ENCODE data around the gene CDR2L. TPM values are rescaled to one million over a fixed set of nuclear protein-coding genes. Genes with fewer than 3 reads are reported as not detected.

Gene CDR2L
- total RNA-seq, result under 1 TPM; 0.32 to 0.47 TPM

DNA sequence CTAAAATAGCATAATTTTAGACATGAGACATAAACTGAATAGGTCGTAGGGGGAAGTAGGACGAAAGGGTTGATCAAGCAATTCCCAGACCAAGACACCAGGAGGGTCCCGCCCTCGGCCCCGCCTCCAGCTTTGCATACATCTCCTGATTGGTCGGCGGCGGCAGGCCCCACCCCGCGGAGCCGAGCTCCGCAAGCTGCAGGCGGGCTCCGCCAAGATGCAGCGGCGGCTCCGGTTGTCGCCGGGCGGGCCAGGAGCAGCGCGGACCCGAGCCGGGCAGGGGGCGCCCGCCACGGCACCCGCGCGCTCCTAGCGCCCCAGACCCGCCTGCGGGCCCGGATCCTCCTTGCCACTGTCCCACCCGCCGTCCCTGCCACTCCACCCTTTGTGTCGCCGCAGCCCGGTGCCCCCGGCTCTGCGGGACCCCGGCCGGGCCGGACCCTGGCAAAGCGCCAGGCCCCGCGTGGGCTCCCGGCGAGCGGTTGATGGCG is at the start of gene CDR2L:
Gene CDR2L, plus strand, starts transcription at position 215 of the 491 bp plus-strand sequence. CDS start 412 bp downstream, outside the sequence.
- peak; percentile 92 for DNase-seq
- peaks cover 13% of the 10 kb centered on the region for H3K4me1 Mint-ChIP-seq
- no peaks in the 10 kb centered on the region for H3K36me3 Mint-ChIP-seq
- ATAC-seq, result peak; percentile 98
- no peak within 1 kb of the TSS for H3K27ac Mint-ChIP-seq
- CTCF ChIA-PET, result interaction anchor here (0.9 to 4.4 kb wide), 8 partner anchors 9 to 202 kb away, joined by 3 to 40 read pairs (median 5); partner anchors contain the start of gene MRPL58
- no peaks in the 10 kb centered on the region for H3K9me3 Mint-ChIP-seq (ENCODE audit: low read depth)
- peak within 1 kb of the TSS; percentile 70 for H3K4me3 Mint-ChIP-seq
- peaks cover 57% of the 10 kb centered on the region for H3K27me3 Mint-ChIP-seq

DNA sequence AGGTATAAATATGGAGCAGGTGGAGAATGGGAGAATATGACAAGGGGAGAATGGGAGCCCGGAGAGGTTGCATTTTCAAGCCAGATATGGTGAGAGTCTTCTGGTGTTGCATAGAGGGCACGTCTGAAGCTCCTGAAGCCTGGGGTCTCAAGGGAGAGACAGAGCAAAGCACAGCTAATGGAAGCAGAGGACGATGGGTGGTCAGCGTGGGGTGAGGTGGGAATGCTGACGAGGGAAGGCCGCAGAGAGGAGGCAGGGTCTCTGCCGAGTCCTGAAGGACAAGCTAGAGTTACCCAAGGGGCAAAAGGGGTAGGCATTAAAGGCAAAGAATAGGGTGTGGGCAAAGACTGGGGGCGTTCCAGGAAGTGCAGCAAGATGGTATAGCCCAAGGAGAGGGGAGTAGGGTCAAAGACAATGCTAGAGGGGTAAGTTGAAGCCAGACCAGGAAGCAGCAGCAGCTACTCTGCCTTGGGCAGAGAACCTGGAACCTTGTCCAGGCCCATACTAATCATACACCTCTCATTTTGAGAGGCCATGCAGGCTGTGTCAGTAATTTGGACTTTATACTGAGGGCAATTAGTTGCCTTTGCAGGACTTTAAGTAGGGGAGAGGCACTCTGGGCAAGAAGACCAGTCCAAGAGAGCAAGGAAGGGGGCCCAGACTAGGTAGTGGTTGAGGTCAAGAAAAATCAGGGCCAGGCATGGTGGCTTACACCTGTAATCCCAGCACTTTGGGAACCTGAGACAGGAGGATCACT is 49.1 kb upstream of the CDR2L start:
- no peak for ATAC-seq
- Mint-ChIP-seq H3K4me1 (no peaks in the 10 kb centered on the region), H3K36me3 (no peaks in the 10 kb centered on the region), H3K9me3 (ENCODE audit: low read depth) (no peaks in the 10 kb centered on the region), H3K27ac (no peak overlapping the region), H3K4me3 (no peak overlapping the region), H3K27me3 (peaks cover 50% of the 10 kb centered on the region)
- DNase-seq, result no peak
- CTCF ChIA-PET, result interaction anchor here (0.8 to 1.9 kb wide), 3 partner anchors 20 to 474 kb away, joined by 3 to 8 read pairs (median 8); no protein-coding TSS in a partner anchor

DNA sequence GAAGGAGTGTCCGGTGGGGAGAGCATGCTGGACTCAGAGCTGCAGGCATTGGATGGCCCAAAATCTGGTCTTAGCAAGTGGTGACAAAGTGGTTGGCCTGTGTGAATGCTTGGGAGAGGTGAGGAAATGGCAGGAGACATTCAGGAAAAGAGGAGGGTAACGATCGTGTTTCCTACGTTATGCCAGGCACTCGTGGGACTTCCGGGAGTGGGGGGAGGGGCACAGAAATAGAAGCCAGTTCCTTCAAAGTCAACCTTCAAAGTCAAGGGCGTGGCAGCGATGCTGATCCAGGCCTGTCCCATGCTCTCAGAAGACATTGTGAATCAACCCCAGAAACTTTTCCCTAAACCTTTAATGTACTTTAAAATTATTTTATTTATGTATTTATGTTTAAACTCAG is 47.9 kb upstream of the CDR2L start:
- H3K4me1 Mint-ChIP-seq, result no peaks in the 10 kb centered on the region
- no peak overlapping the region for H3K27ac Mint-ChIP-seq

GRCh38 chr17:74941128-74941725 is 46.2 kb upstream of the CDR2L start:
- H3K9me3 Mint-ChIP-seq (ENCODE audit: low read depth), result no peaks in the 10 kb centered on the region
- H3K27ac Mint-ChIP-seq, result no peak overlapping the region
- no peak for ATAC-seq
- H3K27me3 Mint-ChIP-seq, result peaks cover 41% of the 10 kb centered on the region
- CTCF ChIA-PET, result interaction anchor here (1.8 kb wide), 1 partner anchor 22 kb away, joined by 3 read pairs; no protein-coding TSS in a partner anchor
- H3K4me3 Mint-ChIP-seq, result no peak overlapping the region
- no peaks in the 10 kb centered on the region for H3K36me3 Mint-ChIP-seq
- DNase-seq, result no peak
- peaks cover 7% of the 10 kb centered on the region for H3K4me1 Mint-ChIP-seq

More for the DNA sequence above, 47.9 kb upstream of the CDR2L start:
- Mint-ChIP-seq H3K4me3 (no peak overlapping the region), H3K27me3 (peaks cover 46% of the 10 kb centered on the region), H3K36me3 (no peaks in the 10 kb centered on the region), H3K9me3 (ENCODE audit: low read depth) (no peaks in the 10 kb centered on the region)
- ATAC-seq (no peak), DNase-seq (no peak)
- CTCF ChIA-PET, result interaction anchor here (0.7 to 1.9 kb wide), 3 partner anchors 19 to 316 kb away, joined by 3 to 8 read pairs (median 8); no protein-coding TSS in a partner anchor

GRCh38 chr17:74943808-74944522 is 43.5 kb upstream of the CDR2L start:
- no peak for DNase-seq
- CTCF ChIA-PET, result no interaction called here
- H3K27ac Mint-ChIP-seq, result no peak overlapping the region
- ATAC-seq, result no peak
- peaks cover 17% of the 10 kb centered on the region for H3K27me3 Mint-ChIP-seq
- H3K4me3 Mint-ChIP-seq, result no peak overlapping the region
- H3K36me3 Mint-ChIP-seq, result no peaks in the 10 kb centered on the region
- H3K9me3 Mint-ChIP-seq (ENCODE audit: low read depth), result no peaks in the 10 kb centered on the region
- peaks cover 7% of the 10 kb centered on the region for H3K4me1 Mint-ChIP-seq

- Mint-ChIP-seq H3K9me3 (ENCODE audit: low read depth) (no peaks in the 10 kb centered on the region), H3K36me3 (no peaks in the 10 kb centered on the region), H3K4me3 (no peak overlapping the region), H3K4me1 (peaks cover 7% of the 10 kb centered on the region), H3K27ac (no peak overlapping the region), H3K27me3 (peaks cover 13% of the 10 kb centered on the region)
- ATAC-seq, result no peak
- CTCF ChIA-PET, result interaction anchor here (1.0 kb wide), 1 partner anchor 14 kb away, joined by 3 read pairs; no protein-coding TSS in a partner anchor
- no peak for DNase-seq
These were observed 41.9 kb upstream of the CDR2L start for GRCh38 chr17:74945543-74945942.

DNA sequence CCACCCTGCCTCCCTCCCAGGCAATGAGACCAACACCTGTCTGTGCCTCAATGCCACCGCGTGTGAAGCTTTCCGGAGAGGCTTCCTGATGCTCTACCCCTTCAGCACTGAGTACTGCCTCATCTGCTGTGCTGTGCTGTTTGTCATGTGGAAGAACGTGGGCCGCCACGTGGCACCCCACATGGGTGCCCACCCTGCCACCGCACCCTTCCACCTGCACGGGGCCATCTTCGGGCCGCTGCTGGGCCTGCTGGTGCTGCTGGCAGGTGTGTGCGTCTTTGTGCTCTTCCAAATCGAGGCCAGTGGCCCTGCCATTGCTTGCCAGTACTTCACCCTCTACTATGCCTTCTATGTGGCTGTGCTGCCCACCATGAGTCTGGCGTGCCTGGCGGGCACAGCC is 40.8 kb upstream of the CDR2L start:
- CTCF ChIA-PET, result interaction anchor here (1.0 kb wide), 1 partner anchor 15 kb away, joined by 3 read pairs; no protein-coding TSS in a partner anchor
- no peak overlapping the region for H3K4me3 Mint-ChIP-seq
- H3K27ac Mint-ChIP-seq, result no peak overlapping the region
- no peaks in the 10 kb centered on the region for H3K9me3 Mint-ChIP-seq (ENCODE audit: low read depth)
- H3K27me3 Mint-ChIP-seq, result peaks cover 11% of the 10 kb centered on the region
- no peak for DNase-seq
- H3K36me3 Mint-ChIP-seq, result no peaks in the 10 kb centered on the region
- no peak for ATAC-seq
- peaks cover 7% of the 10 kb centered on the region for H3K4me1 Mint-ChIP-seq

DNA sequence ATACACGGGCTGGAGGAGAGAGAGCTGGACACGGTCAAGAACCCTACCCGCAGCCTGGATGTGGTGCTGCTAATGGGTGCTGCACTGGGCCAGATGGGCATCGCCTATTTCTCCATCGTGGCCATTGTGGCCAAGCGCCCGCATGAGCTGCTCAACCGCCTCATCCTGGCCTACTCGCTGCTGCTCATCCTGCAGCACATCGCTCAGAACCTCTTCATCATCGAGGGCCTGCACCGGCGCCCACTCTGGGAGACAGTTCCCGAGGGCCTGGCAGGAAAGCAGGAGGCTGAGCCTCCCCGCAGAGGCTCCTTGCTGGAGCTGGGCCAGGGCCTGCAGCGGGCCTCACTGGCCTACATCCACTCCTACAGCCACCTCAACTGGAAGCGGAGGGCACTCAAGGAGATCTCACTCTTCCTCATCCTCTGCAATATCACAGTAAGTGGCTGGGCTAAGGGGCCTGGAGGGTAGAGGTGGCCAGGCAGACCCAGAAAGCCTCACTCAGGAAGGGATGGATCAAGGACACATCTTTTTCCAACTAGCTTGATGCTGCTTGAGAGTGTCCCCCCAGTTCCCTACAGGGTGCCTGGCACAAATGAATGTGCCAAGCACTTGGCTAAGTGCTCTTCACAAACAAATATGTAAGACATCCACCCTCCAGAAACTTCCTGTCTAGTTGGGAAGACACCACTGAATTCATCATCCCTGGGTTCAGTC is 40.2 kb upstream of the CDR2L start:
- ATAC-seq (no peak), DNase-seq (no peak)
- Mint-ChIP-seq H3K27ac (no peak overlapping the region), H3K27me3 (peaks cover 11% of the 10 kb centered on the region), H3K9me3 (ENCODE audit: low read depth) (no peaks in the 10 kb centered on the region), H3K4me3 (no peak overlapping the region), H3K4me1 (peaks cover 7% of the 10 kb centered on the region), H3K36me3 (no peaks in the 10 kb centered on the region)
- CTCF ChIA-PET, result interaction anchor here (1.0 kb wide), 1 partner anchor 14 kb away, joined by 3 read pairs; no protein-coding TSS in a partner anchor

GRCh38 chr17:74949455-74950115 is 37.8 kb upstream of the CDR2L start:
- Mint-ChIP-seq H3K4me3 (no peak overlapping the region), H3K36me3 (no peaks in the 10 kb centered on the region), H3K9me3 (ENCODE audit: low read depth) (no peaks in the 10 kb centered on the region), H3K27ac (no peak overlapping the region), H3K4me1 (peaks cover 7% of the 10 kb centered on the region), H3K27me3 (peaks cover 5% of the 10 kb centered on the region)
- CTCF ChIA-PET, result interaction anchor here (1.3 to 2.7 kb wide), 3 partner anchors 8 to 159 kb away, joined by 4 to 14 read pairs (median 5); no protein-coding TSS in a partner anchor
- ATAC-seq (no peak), DNase-seq (no peak)

GRCh38 chr17:74950207-74950606 is 37.2 kb upstream of the CDR2L start:
- Mint-ChIP-seq H3K36me3 (no peaks in the 10 kb centered on the region), H3K27me3 (peaks cover 3% of the 10 kb centered on the region), H3K9me3 (ENCODE audit: low read depth) (no peaks in the 10 kb centered on the region), H3K4me3 (no peak overlapping the region), H3K27ac (no peak overlapping the region), H3K4me1 (peaks cover 5% of the 10 kb centered on the region)
- no peak for ATAC-seq
- DNase-seq, result no peak
- CTCF ChIA-PET, result interaction anchor here (2.7 kb wide), 1 partner anchor 11 kb away, joined by 14 read pairs; no protein-coding TSS in a partner anchor

DNA sequence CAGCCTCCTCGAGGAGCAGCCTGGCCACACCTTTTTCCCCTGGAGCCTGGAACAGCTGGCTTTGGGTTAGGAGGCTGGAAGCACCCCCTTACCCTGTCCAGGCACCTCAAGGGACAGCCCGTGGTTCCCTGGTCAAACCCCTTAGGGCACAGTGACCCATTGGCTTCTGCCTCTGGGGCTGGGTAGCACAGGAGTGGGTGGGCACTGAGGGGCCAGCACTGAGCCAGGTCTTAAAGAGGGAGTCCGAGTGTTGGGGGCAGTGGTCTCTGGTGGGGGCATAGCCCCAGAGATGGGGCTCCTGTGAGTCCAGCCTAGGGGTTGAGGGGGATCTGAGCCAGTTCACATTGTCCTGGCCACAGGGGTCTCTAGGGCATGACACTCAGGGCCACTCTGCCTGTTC is 36.4 kb upstream of the CDR2L start:
- DNase-seq (no peak), ATAC-seq (no peak)
- no peaks in the 10 kb centered on the region for H3K36me3 Mint-ChIP-seq
- H3K9me3 Mint-ChIP-seq (ENCODE audit: low read depth), result no peaks in the 10 kb centered on the region
- no peaks in the 10 kb centered on the region for H3K27me3 Mint-ChIP-seq
- CTCF ChIA-PET, result interaction anchor here (2.7 kb wide), 1 partner anchor 10 kb away, joined by 14 read pairs; no protein-coding TSS in a partner anchor
- no peak overlapping the region for H3K27ac Mint-ChIP-seq
- no peak overlapping the region for H3K4me3 Mint-ChIP-seq
- H3K4me1 Mint-ChIP-seq, result no peaks in the 10 kb centered on the region

Measured in activated CD8-positive, alpha-beta memory T cell treated with anti-CD3 and anti-CD28 coated beads, Interleukin-2, amount 10 ng/mL, durations not matched to agents 7 days and 5 days (primary cell).